Psoas muscle (tissue), 8 donors: ENCODE results near the gene JPH2. TPM values are rescaled to one million over a fixed set of nuclear protein-coding genes. Genes with fewer than 3 reads are reported as not detected.

Experiments used
- ATAC-seq, 4 donors: fragments of 200-7000 bp; cut with Tn5 transposase; one replicate each; pipeline ENCODE4 v1.9.1; 2020; ENCODE audit warnings: moderate library complexity in 3 of 4, mild to moderate bottlenecking in 2 of 4
- DNase-seq, 2 donors: peaks; one replicate each; pipeline ENCODE4 v3.0.0-alpha.2; 2020
- H3K27ac ChIP-seq: fragments of 200-600 bp; one replicate; pipeline ENCODE4 v1.8.0; 2022
- H3K27me3 ChIP-seq, 3 donors: fragments of 200-600 bp in 1 of 3; one replicate each; pipeline versions ENCODE4 v1.6.1 to v1.8.0; 2013 to 2022; ENCODE audit warnings: low read length in 2 of 3, mild to moderate bottlenecking in 2 of 3, moderate library complexity in 1 of 3; ENCODE audit not compliant: insufficient read depth in 3 of 3
- H3K36me3 ChIP-seq, 2 donors: fragments of 200-600 bp in 1 of 2; one replicate each; pipeline versions ENCODE4 v1.6.1 to v1.8.0; 2013 to 2022; ENCODE audit warnings: low read depth in 1 of 2, mild to moderate bottlenecking in 1 of 2, moderate library complexity in 1 of 2; ENCODE audit not compliant: insufficient read depth in 1 of 2
- H3K4me1 ChIP-seq: fragments of 200-600 bp; one replicate; pipeline ENCODE4 v1.8.0; 2022
- H3K4me3 ChIP-seq: fragments of 200-600 bp; one replicate; pipeline ENCODE4 v1.8.0; 2022; ENCODE audit warnings: mild to moderate bottlenecking
- H3K9me3 ChIP-seq: fragments of 200-600 bp; one replicate; pipeline ENCODE4 v1.8.0; 2022
- CTCF ChIP-seq: fragments of 200-600 bp; IDR thresholded peaks from one replicate; pipeline ENCODE4 v1.8.0; 2022; ENCODE audit warnings: antibody characterized with exemption
- WGBS, 3 donors: extraction: QIAGEN DNeasy Blood & Tissue Kit; methylation state at CpG; one replicate each; pipeline versions ENCODE4 v1.1.6 to v1.1.7; 2013; 5-methylcytosine and 5-hydroxymethylcytosine counted together
- intact Hi-C, 2 donors: fragments of 100-400 bp; cut with DNase I; formaldehyde crosslinking; loops; one replicate each; pipeline versions ENCODE4 v1.11.0 to v1.14.2; 2022
- polyA plus RNA-seq, 3 donors: library from polyadenylated mRNA; stranded (reverse); fragments of 200-250 nt; gene quantifications; one replicate each; pipeline ENCODE4 v1.2.3, GENCODE V29; 2013
- total RNA-seq, 4 donors: library from RNA; stranded (reverse); fragmentation: NEBNext Ultra II Directional in 2 of 4; extraction: Animal tissue kit (Norgen Biotek cat#: 25700) in 2 of 4; gene quantifications; one replicate each; pipeline versions ENCODE4 v1.2.1 to v1.2.4, GENCODE V29; 2021 to 2023
- donor health status: healthy with polysubstance abuse.
- donor health status: DM: no; HTN: no; CAD: no; lungs with moderate emphysema.
- donor health status: Bipolar disorder and iron deficiency.
- donor health status: healthy.
- donor health status: DM: yes; HTN: yes; CAD: no.
- donor health status: DM: no; HTN: no; CAD: no.
- donor health status: DM: no; HTN: no; CAD: no.
- donor health status: DM: yes; HTN: yes; CAD: no.

JPH2 gene
- total and polyA plus RNA-seq, 7 donors, result 13.5 to 145 (median 48.0) TPM

GRCh38 chr20:44223721-44224120 lies 36.7 kb upstream of the JPH2 start:
- WGBS, 3 donors, result 80 to 84% (median 80%) methylated on average over 5 of the region's 5 CpGs
- no peak overlapping the region for H3K4me3 ChIP-seq
- DNase-seq, result no peak
- H3K4me1 ChIP-seq, result no peaks in the 10 kb centered on the region
- no peak overlapping the region for H3K27ac ChIP-seq
- H3K9me3 ChIP-seq, result no peaks in the 10 kb centered on the region
- TF ChIP-seq CTCF, result no peak
- ATAC-seq, result no peak
- H3K36me3 ChIP-seq, result peaks cover 0 to 17% of the 10 kb centered on the region in 2 donors
- H3K27me3 ChIP-seq, result no peaks in the 10 kb centered on the region
- intact Hi-C loops, result no loop called here

GRCh38 chr20:44222633-44223368 lies 35.8 kb upstream of the JPH2 start:
- Histone ChIP-seq H3K9me3 (no peaks in the 10 kb centered on the region), H3K36me3 (peaks cover 0 to 17% of the 10 kb centered on the region in 2 donors), H3K4me3 (no peak overlapping the region), H3K27ac (no peak overlapping the region), H3K27me3 (no peaks in the 10 kb centered on the region), H3K4me1 (no peaks in the 10 kb centered on the region)
- ATAC-seq, result no peak
- DNase-seq, result no peak
- intact Hi-C loops, result no loop called here
- no peak for TF ChIP-seq CTCF
- 63 to 67% (median 67%) methylated on average over 7 of the region's 7 CpGs for WGBS, 3 donors

- no peak for TF ChIP-seq CTCF
- no peaks in the 10 kb centered on the region for H3K9me3 ChIP-seq
- H3K4me1 ChIP-seq, result no peaks in the 10 kb centered on the region
- DNase-seq (no peak), ATAC-seq (no peak)
- H3K36me3 ChIP-seq, result peaks cover 0 to 17% of the 10 kb centered on the region in 2 donors
- no peak overlapping the region for H3K27ac ChIP-seq
- WGBS, 3 donors, result 96 to 99% (median 96%) methylated on average over 5 of the region's 5 CpGs
- H3K4me3 ChIP-seq, result no peak overlapping the region
- no peaks in the 10 kb centered on the region for H3K27me3 ChIP-seq
- intact Hi-C loops, result no loop called here
These were observed 35.0 kb upstream of the JPH2 start for GRCh38 chr20:44222027-44222426.

- DNase-seq (no peak), ATAC-seq (no peak)
- intact Hi-C loops, result no loop called here
- no peaks in the 10 kb centered on the region for H3K4me1 ChIP-seq
- H3K36me3 ChIP-seq, result peaks cover 0 to 17% of the 10 kb centered on the region in 2 donors
- no peaks in the 10 kb centered on the region for H3K27me3 ChIP-seq
- H3K27ac ChIP-seq, result no peak overlapping the region
- 87 to 91% (median 90%) methylated on average over 3 of the region's 3 CpGs for WGBS, 3 donors
- no peaks in the 10 kb centered on the region for H3K9me3 ChIP-seq
- no peak overlapping the region for H3K4me3 ChIP-seq
- no peak for TF ChIP-seq CTCF
These were observed 34.5 kb upstream of the JPH2 start for GRCh38 chr20:44221368-44221954.
